PC-9 (cell line): ENCODE measurements around the gene GPC5. TPM values are rescaled to one million over a fixed set of nuclear protein-coding genes. Genes with fewer than 3 reads are reported as not detected.

Experiments
- BruUV-seq: library from RNA; stranded (reverse); fragments of 400-500 nt; replicated peaks from 2 replicates; lab custom pipeline; 2021; lab: Mats Ljungman, UMichigan
- CTCF ChIA-PET: fragments of 300-600 bp; sonication (Branson Sonifier 250); formaldehyde crosslinking; loops from one replicate; lab custom pipeline; 2022; ENCODE audit warnings: antibody characterized with exemption; lab: Charles Lee
- POLR2A ChIA-PET: fragments of 300-600 bp; sonication (Branson Sonifier 250); formaldehyde crosslinking; loops from one replicate; lab custom pipeline; 2022; ENCODE audit warnings: antibody characterized with exemption; ENCODE audit not compliant: unreplicated experiment; lab: Charles Lee
- DNase-seq, 2 experiments: peaks; one replicate each; pipeline versions ENCODE4 v3.0.0 to v3.0.0-alpha.2; 2015 to 2022; ENCODE audit warnings: mixed read lengths in 1 of 2
- H2AFZ ChIP-seq: fragments of 200-600 bp; sonication (generic); 2 replicates; pipeline ENCODE4 v1.8.1; 2017; ENCODE audit warnings: antibody characterized with exemption
- H3F3A ChIP-seq: fragments of 200-600 bp; sonication (generic); 2 replicates; pipeline ENCODE4 v1.8.1; 2017; ENCODE audit warnings: antibody characterized with exemption, mild to moderate bottlenecking, low read depth; ENCODE audit not compliant: insufficient read depth
- H3K27ac ChIP-seq: fragments of 200-600 bp; sonication (generic); 2 replicates; pipeline ENCODE4 v1.6.1; 2016; ENCODE audit warnings: mixed run types
- H3K27me3 ChIP-seq: fragments of 200-600 bp; sonication (generic); 2 replicates; pipeline ENCODE4 v1.6.1; 2016; ENCODE audit warnings: low read depth, mixed run types; ENCODE audit not compliant: insufficient read depth
- H3K36me3 ChIP-seq: fragments of 200-600 bp; sonication (generic); 2 replicates; pipeline ENCODE4 v1.6.1; 2016; ENCODE audit warnings: low read depth, mixed run types
- H3K4me1 ChIP-seq: fragments of 200-600 bp; sonication (generic); replicated peaks from 2 replicates; pipeline ENCODE4 v1.6.1; 2016; ENCODE audit warnings: mixed run types; ENCODE audit not compliant: insufficient read depth
- H3K4me2 ChIP-seq: fragments of 200-600 bp; sonication (generic); 2 replicates; pipeline ENCODE4 v1.6.1; 2017; ENCODE audit warnings: mixed run types
- H3K4me3 ChIP-seq: fragments of 200-600 bp; sonication (generic); 2 replicates; pipeline ENCODE4 v1.6.1; 2016; ENCODE audit warnings: mixed run types
- H3K79me2 ChIP-seq: fragments of 200-600 bp; sonication (generic); 2 replicates; pipeline ENCODE4 v1.6.1; 2017; ENCODE audit warnings: low read depth, mixed run types
- H3K9me2 ChIP-seq: fragments of 200-600 bp; sonication (generic); 2 replicates; pipeline ENCODE4 v1.8.1; 2017; ENCODE audit warnings: mild to moderate bottlenecking; ENCODE audit not compliant: insufficient read depth
- H3K9me3 ChIP-seq: fragments of 200-600 bp; sonication (generic); 2 replicates; pipeline ENCODE4 v1.8.1; 2016; ENCODE audit warnings: low read depth; ENCODE audit not compliant: insufficient read depth
- H4K20me1 ChIP-seq: fragments of 200-600 bp; sonication (generic); 2 replicates; pipeline ENCODE4 v1.8.1; 2017; ENCODE audit not compliant: insufficient read depth
- EZH2 ChIP-seq: fragments of 200-600 bp; sonication (generic); IDR thresholded peaks from 2 replicates; pipeline ENCODE4 v1.8.0; 2017; ENCODE audit warnings: antibody characterized with exemption, low read depth
- intact Hi-C: fragments of 100-400 bp; cut with micrococcal nuclease; formaldehyde crosslinking; loops from one replicate; pipeline ENCODE4 v1.10.0; 2022; ENCODE audit not compliant: unreplicated experiment
- total RNA-seq: library from RNA; stranded (reverse); gene quantifications from 2 replicates; pipeline ENCODE4 v1.2.3, GENCODE V29; 2021
- TF ChIP-seq, protein P1 (sequence below): fragments of 200-600 bp; sonication (generic); conservative IDR thresholded peaks from 2 replicates; pipeline ENCODE4 v1.6.1; 2017; ENCODE audit warnings: mixed run types, antibody characterized with exemption, mild to moderate bottlenecking, moderate library complexity

GPC5 gene
- total RNA-seq, 1 experiment from 2014 or later, result not detected

GRCh38 chr13:91748416-91749089 is 350.1 kb downstream of the GPC5 start:
- H3K27ac ChIP-seq, result no peak overlapping the region
- TF ChIP-seq, protein P1, sequence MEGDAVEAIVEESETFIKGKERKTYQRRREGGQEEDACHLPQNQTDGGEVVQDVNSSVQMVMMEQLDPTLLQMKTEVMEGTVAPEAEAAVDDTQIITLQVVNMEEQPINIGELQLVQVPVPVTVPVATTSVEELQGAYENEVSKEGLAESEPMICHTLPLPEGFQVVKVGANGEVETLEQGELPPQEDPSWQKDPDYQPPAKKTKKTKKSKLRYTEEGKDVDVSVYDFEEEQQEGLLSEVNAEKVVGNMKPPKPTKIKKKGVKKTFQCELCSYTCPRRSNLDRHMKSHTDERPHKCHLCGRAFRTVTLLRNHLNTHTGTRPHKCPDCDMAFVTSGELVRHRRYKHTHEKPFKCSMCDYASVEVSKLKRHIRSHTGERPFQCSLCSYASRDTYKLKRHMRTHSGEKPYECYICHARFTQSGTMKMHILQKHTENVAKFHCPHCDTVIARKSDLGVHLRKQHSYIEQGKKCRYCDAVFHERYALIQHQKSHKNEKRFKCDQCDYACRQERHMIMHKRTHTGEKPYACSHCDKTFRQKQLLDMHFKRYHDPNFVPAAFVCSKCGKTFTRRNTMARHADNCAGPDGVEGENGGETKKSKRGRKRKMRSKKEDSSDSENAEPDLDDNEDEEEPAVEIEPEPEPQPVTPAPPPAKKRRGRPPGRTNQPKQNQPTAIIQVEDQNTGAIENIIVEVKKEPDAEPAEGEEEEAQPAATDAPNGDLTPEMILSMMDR, result no peak
- TF ChIP-seq EZH2, result no peak
- no peaks in the 10 kb centered on the region for H3K9me2 ChIP-seq
- H3K4me1 ChIP-seq, result no peaks in the 10 kb centered on the region
- H3K9me3 ChIP-seq, result no peaks in the 10 kb centered on the region
- POLR2A ChIA-PET, result no interaction called here
- H3K4me3 ChIP-seq, result no peak overlapping the region
- no peak overlapping the region for H2AFZ ChIP-seq
- no peaks in the 10 kb centered on the region for H3F3A ChIP-seq
- no peak overlapping the region for H3K4me2 ChIP-seq
- intact Hi-C loops, result no loop called here
- H3K36me3 ChIP-seq, result no peaks in the 10 kb centered on the region
- no peaks in the 10 kb centered on the region for H3K79me2 ChIP-seq
- CTCF ChIA-PET, result no interaction called here
- no peaks in the 10 kb centered on the region for H3K27me3 ChIP-seq
- BruUV-seq, result no TSS peak
- DNase-seq, result no peak
- no peaks in the 10 kb centered on the region for H4K20me1 ChIP-seq

DNA sequence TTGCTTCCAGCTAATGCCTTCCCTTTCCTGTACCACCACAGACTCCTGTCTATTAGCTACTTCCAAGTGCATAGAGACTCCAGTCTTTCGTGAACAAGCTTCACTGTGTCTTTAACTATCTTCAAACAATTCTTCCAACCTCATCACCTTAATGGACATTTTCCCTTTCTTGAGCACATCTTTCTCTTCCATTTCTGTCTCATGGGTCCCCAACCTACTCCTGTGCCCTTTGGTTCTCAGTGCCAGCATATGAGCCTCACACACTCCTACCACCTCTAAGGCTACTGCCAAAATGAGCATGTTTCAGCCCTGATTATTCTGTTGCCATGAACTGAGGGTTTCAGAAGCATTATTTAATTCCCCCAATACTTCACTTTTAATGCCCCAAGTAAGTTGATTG is 360.3 kb downstream of the GPC5 start:
- H3K9me3 ChIP-seq, result no peaks in the 10 kb centered on the region
- intact Hi-C loops, result no loop called here
- POLR2A ChIA-PET, result no interaction called here
- H3F3A ChIP-seq, result no peaks in the 10 kb centered on the region
- no peak for DNase-seq
- no peak overlapping the region for H2AFZ ChIP-seq
- BruUV-seq, result no TSS peak
- no peaks in the 10 kb centered on the region for H4K20me1 ChIP-seq
- H3K4me1 ChIP-seq, result no peaks in the 10 kb centered on the region
- no peaks in the 10 kb centered on the region for H3K79me2 ChIP-seq
- H3K36me3 ChIP-seq, result no peaks in the 10 kb centered on the region
- CTCF ChIA-PET, result no interaction called here
- no peak overlapping the region for H3K4me3 ChIP-seq
- H3K27me3 ChIP-seq, result no peaks in the 10 kb centered on the region
- no peak overlapping the region for H3K4me2 ChIP-seq
- no peak for TF ChIP-seq EZH2
- TF ChIP-seq, protein P1, result no peak
- no peaks in the 10 kb centered on the region for H3K9me2 ChIP-seq
- no peak overlapping the region for H3K27ac ChIP-seq

DNA sequence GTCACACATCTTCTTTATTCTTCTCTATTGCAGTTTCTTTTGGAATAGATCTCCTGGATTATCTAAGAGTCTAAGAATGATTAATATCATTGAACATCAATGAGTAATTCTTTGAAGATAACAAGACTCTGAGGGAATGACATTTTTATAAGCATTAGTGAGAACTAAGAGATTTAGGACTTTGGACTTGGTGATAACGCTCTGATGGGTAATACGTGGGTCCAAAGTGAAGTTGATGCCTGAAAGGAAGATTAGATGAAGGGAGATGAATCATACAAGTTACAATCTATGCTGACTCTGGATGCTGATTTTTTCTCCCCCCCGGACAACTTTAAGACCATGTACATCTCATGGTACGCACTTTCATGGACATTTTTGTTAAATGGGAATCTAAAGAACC is 364.5 kb downstream of the GPC5 start:
- no peak for DNase-seq
- no peak for TF ChIP-seq EZH2
- Histone ChIP-seq H3K4me3 (no peak overlapping the region), H2AFZ (no peak overlapping the region), H3K9me3 (no peaks in the 10 kb centered on the region), H3K36me3 (no peaks in the 10 kb centered on the region), H4K20me1 (no peaks in the 10 kb centered on the region), H3F3A (no peaks in the 10 kb centered on the region), H3K4me2 (no peak overlapping the region), H3K27ac (no peak overlapping the region), H3K27me3 (no peaks in the 10 kb centered on the region), H3K4me1 (no peaks in the 10 kb centered on the region), H3K79me2 (no peaks in the 10 kb centered on the region), H3K9me2 (0 out of 2 replicates have a peak, but pooled peaks cover 3% of the 10 kb centered on the region)
- BruUV-seq, result no TSS peak
- CTCF ChIA-PET, result no interaction called here
- POLR2A ChIA-PET, result no interaction called here
- intact Hi-C loops, result no loop called here

- POLR2A ChIA-PET, result no interaction called here
- CTCF ChIA-PET, result no interaction called here
- H3K4me1 ChIP-seq, result no peaks in the 10 kb centered on the region
Measured at GRCh38 chr13:91764527-91764926, 366.1 kb downstream of the GPC5 start.

More at GRCh38 chr13:91764527-91764926, 366.1 kb downstream of the GPC5 start:
- no peak for DNase-seq
- BruUV-seq, result no TSS peak
- Histone ChIP-seq H3K79me2 (no peaks in the 10 kb centered on the region), H4K20me1 (no peaks in the 10 kb centered on the region), H3F3A (no peaks in the 10 kb centered on the region), H3K9me3 (no peaks in the 10 kb centered on the region), H3K4me2 (no peak overlapping the region), H3K27me3 (no peaks in the 10 kb centered on the region), H3K4me3 (no peak overlapping the region), H3K27ac (no peak overlapping the region), H3K9me2 (peaks cover 3% of the 10 kb centered on the region; the same call in 1 of the 2 replicates), H3K36me3 (no peaks in the 10 kb centered on the region), H2AFZ (no peak overlapping the region)
- intact Hi-C loops, result no loop called here
- TF ChIP-seq, protein P1, result no peak
